ENCODE data around the gene CPZ. TPM values are rescaled to one million over a fixed set of nuclear protein-coding genes. Genes with fewer than 3 reads are reported as not detected.

The CPZ gene
- total and polyA plus RNA-seq, 2 of the 4 experiments (the other 2 are of a cell fraction): 0.90 to 10.3 TPM

DNA sequence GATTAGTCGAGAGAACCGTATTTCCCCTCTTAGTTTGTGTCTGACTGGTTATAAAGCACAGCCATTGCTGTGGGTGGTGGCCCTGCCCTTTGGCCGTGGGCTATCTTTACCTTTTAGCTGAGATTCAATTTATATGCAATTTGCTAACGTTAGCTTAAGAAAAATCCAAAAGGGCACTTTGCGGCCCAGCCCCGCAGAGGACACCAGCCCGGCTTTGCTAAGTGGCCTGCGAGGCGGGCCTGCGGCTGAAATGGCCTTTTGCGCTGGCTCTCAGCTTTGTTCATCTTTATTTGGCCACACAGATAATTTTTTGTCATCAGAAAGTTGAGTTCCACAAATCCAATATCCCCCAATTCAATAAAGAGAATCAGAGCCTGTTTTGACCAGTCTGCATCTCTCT lies 48.3 kb downstream of the CPZ start:
- no peak overlapping the region for H2AFZ ChIP-seq (replicated peaks; ENCODE audit: low read length, poor library complexity)
- in situ Hi-C loops (cut with MboI; ENCODE audit: low sequenced_read_pairs) (no loop called here), intact Hi-C loops (cut with micrococcal nuclease) (no loop called here), dilution Hi-C loops (cut with HindIII; ENCODE audit: low sequenced_read_pairs, unreplicated experiment) (no loop called here)
- ChIA-PET POLR2A (ENCODE audit: unreplicated experiment) (no interaction called here), CTCF (no interaction called here)
- H2BK15ac ChIP-seq (ENCODE audit: low read depth, low read length): no peak overlapping the region
- no peak overlapping the region for H4K8ac ChIP-seq (ENCODE audit: low read depth in 2 of 2, low read length in 2 of 2)
- no peak overlapping the region for H3K4ac ChIP-seq (ENCODE audit: low read depth, low read length)
- no peak overlapping the region for H3K14ac ChIP-seq (replicated peaks; ENCODE audit: low read depth, low read length)
- H3K9ac ChIP-seq (ENCODE audit: low read depth, low read length): no peak overlapping the region
- H3K23ac ChIP-seq (ENCODE audit: low read depth, low read length): no peak overlapping the region
- no peak overlapping the region for H3K56ac ChIP-seq (ENCODE audit: extremely low read depth, insufficient read depth, low read length)
- DNase-seq (no peak), ATAC-seq (ENCODE audit: low read depth) (no peak)
- H3K9me1 ChIP-seq (ENCODE audit: insufficient read depth, low read length): no peaks in the 10 kb centered on the region
- no peak overlapping the region for H3K18ac ChIP-seq (ENCODE audit: low read depth, low read length)
- H3K36me3 ChIP-seq (ENCODE audit: control insufficient read depth, insufficient read depth, low read length): no peaks in the 10 kb centered on the region
- H3K4me1 ChIP-seq (ENCODE audit: control insufficient read depth, insufficient read depth, low read length): no peaks in the 10 kb centered on the region
- peaks cover 10% of the 10 kb centered on the region; the same call in 1 of the 2 replicates for H3K27me3 ChIP-seq (ENCODE audit: control insufficient read depth, insufficient read depth, low read length)
- H2AK5ac ChIP-seq (ENCODE audit: low read depth, low read length): no peak overlapping the region
- WGBS, 2 experiments (ENCODE audit: extremely low coverage in 2 of 2, insufficient read length in 1 of 2): 71% methylated on average over 1 of the region's 11 CpGs; no CpG with 5 or more reads in 1 of the 2 experiments
- no peaks in the 10 kb centered on the region for H4K20me1 ChIP-seq (ENCODE audit: insufficient read depth, low read length)
- H2AK9ac ChIP-seq (replicated peaks; ENCODE audit: low read depth, low read length, poor library complexity): no peak overlapping the region
- H3K4me2 ChIP-seq (ENCODE audit: low read depth, low read length): no peak overlapping the region
- no peaks in the 10 kb centered on the region for H3K79me1 ChIP-seq (ENCODE audit: low read depth in 1 of 2, low read length in 2 of 2)
- H4K91ac ChIP-seq (ENCODE audit: insufficient read depth, low read depth, low read length): no peak overlapping the region
- TF ChIP-seq RCOR1 (IDR thresholded peaks at IDR 0.05; ENCODE audit: insufficient replicate concordance, low read length) (no peak), NFE2L2 (IDR thresholded peaks at IDR 0.05; ENCODE audit: low read depth, low read length) (no peak), RAD21 (IDR thresholded peaks at IDR 0.05; ENCODE audit: low read length) (no peak), CHD1 (IDR thresholded peaks at IDR 0.05; ENCODE audit: low read depth, low read length) (no peak), POLR2A (IDR thresholded peaks at IDR 0.05; ENCODE audit: low read depth, low read length) (no peak), CEBPB (IDR thresholded peaks at IDR 0.05; ENCODE audit: low read depth, low read length) (no peak)
- TF ChIP-seq, protein P1, sequence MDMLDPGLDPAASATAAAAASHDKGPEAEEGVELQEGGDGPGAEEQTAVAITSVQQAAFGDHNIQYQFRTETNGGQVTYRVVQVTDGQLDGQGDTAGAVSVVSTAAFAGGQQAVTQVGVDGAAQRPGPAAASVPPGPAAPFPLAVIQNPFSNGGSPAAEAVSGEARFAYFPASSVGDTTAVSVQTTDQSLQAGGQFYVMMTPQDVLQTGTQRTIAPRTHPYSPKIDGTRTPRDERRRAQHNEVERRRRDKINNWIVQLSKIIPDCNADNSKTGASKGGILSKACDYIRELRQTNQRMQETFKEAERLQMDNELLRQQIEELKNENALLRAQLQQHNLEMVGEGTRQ (IDR thresholded peaks at IDR 0.05; ENCODE audit: low read depth, low read length): no peak
- no peak overlapping the region for H3K4me3 ChIP-seq (ENCODE audit: insufficient read depth, low read depth, low read length)
- H4K5ac ChIP-seq (ENCODE audit: low read depth, low read length): no peak overlapping the region
- H2BK120ac ChIP-seq (ENCODE audit: low read depth, low read length): no peak overlapping the region
- H2BK20ac ChIP-seq (ENCODE audit: low read depth, low read length): no peak overlapping the region
- no peak overlapping the region for H3K27ac ChIP-seq (ENCODE audit: insufficient read depth, low read length)
- BruUV-seq (replicated peaks): no TSS peak
- H2BK5ac ChIP-seq (ENCODE audit: low read depth, low read length, poor library complexity, severe bottlenecking): no peak overlapping the region
- H3K9me3 ChIP-seq (ENCODE audit: control insufficient read depth, insufficient read depth, low read length): no peaks in the 10 kb centered on the region
